Endodermal cell (in vitro differentiated cells): ENCODE measurements around the gene PTPRU. TPM values are rescaled to one million over a fixed set of nuclear protein-coding genes. Genes with fewer than 3 reads are reported as not detected.

ENCODE experiments used
- DNase-seq: peaks from one replicate; pipeline ENCODE4 v3.0.0-alpha.2; 2017
- H3K27ac ChIP-seq: 2 replicates; pipeline ENCODE4 v1.5.1; 2013; ENCODE audit warnings: mild to moderate bottlenecking, low read depth, low read length, moderate library complexity
- H3K27me3 ChIP-seq: 2 replicates; pipeline ENCODE4 v1.6.1; 2013; ENCODE audit warnings: mild to moderate bottlenecking, low read length, moderate library complexity; ENCODE audit not compliant: insufficient read depth, control insufficient read depth, poor library complexity, severe bottlenecking
- H3K36me3 ChIP-seq: 2 replicates; pipeline ENCODE4 v1.7.0; 2013; ENCODE audit warnings: mild to moderate bottlenecking, low read length, moderate library complexity; ENCODE audit not compliant: control insufficient read depth, insufficient read depth
- H3K4me1 ChIP-seq: one replicate; pipeline ENCODE4 v1.7.0; 2013; ENCODE audit warnings: low read length; ENCODE audit not compliant: control insufficient read depth, insufficient read depth
- H3K4me3 ChIP-seq: 2 replicates; pipeline ENCODE4 v1.5.1; 2013; ENCODE audit warnings: mild to moderate bottlenecking, low read length, moderate library complexity
- H3K9ac ChIP-seq: 2 replicates; pipeline ENCODE4 v1.6.1; 2013; ENCODE audit warnings: mild to moderate bottlenecking, low read length, moderate library complexity; ENCODE audit not compliant: poor library complexity, severe bottlenecking; ENCODE audit errors: extremely low read depth
- H3K9me3 ChIP-seq: 2 replicates; pipeline ENCODE4 v1.6.1; 2013; ENCODE audit warnings: mild to moderate bottlenecking, low read length, moderate library complexity; ENCODE audit not compliant: control insufficient read depth
- H3K27ac Mint-ChIP-seq: 2 replicates; pipeline ENCODE4 v1.8.0; 2020; ENCODE audit warnings: mixed read lengths
- H3K27me3 Mint-ChIP-seq: 2 replicates; pipeline ENCODE4 v1.8.0; 2021; ENCODE audit warnings: mild to moderate bottlenecking, mixed read lengths; ENCODE audit not compliant: insufficient read depth
- H3K36me3 Mint-ChIP-seq: 2 replicates; pipeline ENCODE4 v1.8.0; 2020; ENCODE audit warnings: low read depth, mixed read lengths
- H3K4me1 Mint-ChIP-seq: 2 replicates; pipeline ENCODE4 v1.8.0; 2020; ENCODE audit warnings: mixed read lengths
- H3K4me3 Mint-ChIP-seq: 2 replicates; pipeline ENCODE4 v1.8.0; 2020; ENCODE audit warnings: mild to moderate bottlenecking, moderate library complexity, mixed read lengths
- H3K9me3 Mint-ChIP-seq: 2 replicates; pipeline ENCODE4 v1.8.0; 2020; ENCODE audit warnings: mild to moderate bottlenecking, mixed read lengths
- WGBS, 2 experiments: methylation state at CpG; one replicate each; pipeline versions ENCODE4 v1.1.5 to v1.1.7; 2013; ENCODE audit warnings: missing lambda C conversion rate in 2 of 2, mixed read lengths in 1 of 2; ENCODE audit not compliant: insufficient coverage in 1 of 2, insufficient read length in 1 of 2; 5-methylcytosine and 5-hydroxymethylcytosine counted together
- total RNA-seq, 2 donors: library from RNA; stranded (reverse); fragmentation: NEBNext Ultra II Directional in 1 of 2; extraction: Animal tissue kit (Norgen Biotek cat#: 25700) in 1 of 2; gene quantifications; 2 replicates in 1 of 2; 3 replicates in 1 of 2; pipeline ENCODE4 v1.2.1, GENCODE V29; 2021
- TF ChIP-seq, protein P1 (sequence below): fragments of 200-600 bp; sonication (generic); conservative IDR thresholded peaks from 2 replicates; pipeline ENCODE4 v1.5.0; 2021; ENCODE audit warnings: antibody characterized with exemption, mild to moderate bottlenecking

The PTPRU gene
- total RNA-seq, 2 donors from 2014 or later, result 49.8 to 73.1 TPM

GRCh38 chr1:29270929-29271521 lies 34.7 kb downstream of the PTPRU start:
- peaks cover 4% of the 10 kb centered on the region for H3K4me1 ChIP-seq
- Mint-ChIP-seq H3K36me3 (peaks cover 14% of the 10 kb centered on the region), H3K27ac (peak overlapping the region; percentile 59), H3K9me3 (peaks cover under 1% of the 10 kb centered on the region), H3K4me3 (peak overlapping the region; percentile 40), H3K27me3 (no peaks in the 10 kb centered on the region), H3K4me1 (peaks cover 25% of the 10 kb centered on the region)
- WGBS, 2 experiments, result 93 to 100% methylated on average over 1 to 2 of the region's 3 CpGs
- no peak overlapping the region for H3K27ac ChIP-seq
- H3K9ac ChIP-seq, result no peak overlapping the region
- TF ChIP-seq, protein P1, sequence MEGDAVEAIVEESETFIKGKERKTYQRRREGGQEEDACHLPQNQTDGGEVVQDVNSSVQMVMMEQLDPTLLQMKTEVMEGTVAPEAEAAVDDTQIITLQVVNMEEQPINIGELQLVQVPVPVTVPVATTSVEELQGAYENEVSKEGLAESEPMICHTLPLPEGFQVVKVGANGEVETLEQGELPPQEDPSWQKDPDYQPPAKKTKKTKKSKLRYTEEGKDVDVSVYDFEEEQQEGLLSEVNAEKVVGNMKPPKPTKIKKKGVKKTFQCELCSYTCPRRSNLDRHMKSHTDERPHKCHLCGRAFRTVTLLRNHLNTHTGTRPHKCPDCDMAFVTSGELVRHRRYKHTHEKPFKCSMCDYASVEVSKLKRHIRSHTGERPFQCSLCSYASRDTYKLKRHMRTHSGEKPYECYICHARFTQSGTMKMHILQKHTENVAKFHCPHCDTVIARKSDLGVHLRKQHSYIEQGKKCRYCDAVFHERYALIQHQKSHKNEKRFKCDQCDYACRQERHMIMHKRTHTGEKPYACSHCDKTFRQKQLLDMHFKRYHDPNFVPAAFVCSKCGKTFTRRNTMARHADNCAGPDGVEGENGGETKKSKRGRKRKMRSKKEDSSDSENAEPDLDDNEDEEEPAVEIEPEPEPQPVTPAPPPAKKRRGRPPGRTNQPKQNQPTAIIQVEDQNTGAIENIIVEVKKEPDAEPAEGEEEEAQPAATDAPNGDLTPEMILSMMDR, result no peak
- no peaks in the 10 kb centered on the region for H3K27me3 ChIP-seq
- H3K9me3 ChIP-seq, result no peaks in the 10 kb centered on the region
- DNase-seq, result no peak
- no peak overlapping the region for H3K4me3 ChIP-seq
- no peaks in the 10 kb centered on the region for H3K36me3 ChIP-seq

DNA sequence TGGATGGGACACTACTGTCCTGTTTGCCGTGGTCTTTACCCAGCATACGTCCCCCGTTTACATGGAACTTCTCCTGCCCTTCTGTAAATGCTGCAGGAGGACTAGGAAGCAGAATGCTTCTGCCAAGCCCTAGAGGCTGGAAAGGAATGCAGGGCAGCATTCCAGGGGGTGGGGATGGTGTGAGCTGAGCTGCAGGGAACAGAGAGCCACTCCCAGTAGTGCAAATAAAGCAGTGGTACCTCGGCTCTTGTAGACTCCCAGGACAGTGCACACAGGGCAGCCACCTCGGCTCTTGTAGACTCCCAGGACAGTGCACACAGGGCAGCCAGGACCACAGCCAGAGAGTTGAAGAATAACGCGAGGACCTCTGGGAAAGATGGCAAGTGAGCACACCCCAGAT lies 35.4 kb downstream of the PTPRU start:
- 11 to 32% methylated on average over 4 to 7 of the region's 7 CpGs for WGBS, 2 experiments

GRCh38 chr1:29272147-29272907 lies 36.0 kb downstream of the PTPRU start:
- no peaks in the 10 kb centered on the region for H3K36me3 ChIP-seq
- peak overlapping the region; percentile 31 for H3K27ac ChIP-seq
- peaks cover 4% of the 10 kb centered on the region for H3K4me1 ChIP-seq
- Mint-ChIP-seq H3K4me1 (peaks cover 25% of the 10 kb centered on the region), H3K9me3 (peaks cover 4% of the 10 kb centered on the region), H3K36me3 (peaks cover 23% of the 10 kb centered on the region), H3K27me3 (no peaks in the 10 kb centered on the region), H3K4me3 (peak overlapping the region; percentile 40), H3K27ac (peak overlapping the region; percentile 87)
- no peak overlapping the region for H3K4me3 ChIP-seq
- TF ChIP-seq, protein P1, result no peak
- DNase-seq, result peak; percentile 46
- H3K9ac ChIP-seq, result no peak overlapping the region
- H3K27me3 ChIP-seq, result no peaks in the 10 kb centered on the region
- WGBS, 2 experiments, result 47 to 83% methylated on average over 2 to 6 of the region's 6 CpGs
- no peaks in the 10 kb centered on the region for H3K9me3 ChIP-seq

More for the DNA sequence above, 35.4 kb downstream of the PTPRU start:
- Histone ChIP-seq H3K27me3 (no peaks in the 10 kb centered on the region), H3K9ac (no peak overlapping the region), H3K9me3 (no peaks in the 10 kb centered on the region), H3K4me1 (peaks cover 4% of the 10 kb centered on the region), H3K4me3 (no peak overlapping the region), H3K27ac (peak overlapping the region; percentile 31), H3K36me3 (no peaks in the 10 kb centered on the region)
- peaks cover 25% of the 10 kb centered on the region for H3K4me1 Mint-ChIP-seq
- peaks cover 20% of the 10 kb centered on the region for H3K36me3 Mint-ChIP-seq
- TF ChIP-seq, protein P1, result no peak
- peak overlapping the region; percentile 87 for H3K27ac Mint-ChIP-seq
- DNase-seq, result peak; percentile 94
- H3K27me3 Mint-ChIP-seq, result no peaks in the 10 kb centered on the region
- peak overlapping the region; percentile 40 for H3K4me3 Mint-ChIP-seq
- peaks cover 3% of the 10 kb centered on the region for H3K9me3 Mint-ChIP-seq
